Hepatocyte (in vitro differentiated cells): ENCODE data around the gene ZNF774.

Experiments
- CTCF ChIP-seq: fragments of 200-600 bp; sonication (generic); IDR thresholded peaks from 2 replicates; pipeline ENCODE4 v1.5.1; 2016; ENCODE audit warnings: antibody characterized with exemption, mild to moderate bottlenecking; ENCODE audit not compliant: poor library complexity
- EZH2 ChIP-seq: fragments of 200-600 bp; sonication (generic); IDR thresholded peaks from 2 replicates; pipeline ENCODE4 v1.6.1; 2016; ENCODE audit warnings: antibody characterized with exemption, mild to moderate bottlenecking, borderline replicate concordance
- EZH2phosphoT487 ChIP-seq: fragments of 200-600 bp; sonication (generic); IDR thresholded peaks from one replicate; pipeline ENCODE4 v1.6.1; 2018; ENCODE audit warnings: antibody characterized with exemption, mild to moderate bottlenecking, low read depth, moderate library complexity; ENCODE audit not compliant: unreplicated experiment, severe bottlenecking

- TF ChIP-seq CTCF (no peak), EZH2 (no peak), EZH2phosphoT487 (no peak)
Measured at GRCh38 chr15:90320885-90321278, 31.2 kb upstream of the ZNF774 start.
